ENCODE data around the gene LYZ. TPM values are rescaled to one million over a fixed set of nuclear protein-coding genes. Genes with fewer than 3 reads are reported as not detected.

Gene LYZ
- total and polyA plus RNA-seq, 2 donors (not counting 3 experiments of a cell fraction or from before 2014, with no cell fraction given), result not detected

GRCh38 chr12:69342421-69342820 is 5.8 kb upstream of the LYZ start:
- BruUV-seq (replicated peaks), result no TSS peak
- peaks cover 12 to 22% of the 10 kb centered on the region in 2 experiments for H3K27me3 ChIP-seq (ENCODE audit: control insufficient read depth in 2 of 2, insufficient read depth in 2 of 2, low read length in 2 of 2)
- CTCF ChIA-PET, result interaction anchor here (1.1 to 1.5 kb wide), 2 partner anchors 15 to 297 kb away, joined by 3 to 5 read pairs; no protein-coding TSS in a partner anchor

GRCh38 chr12:69343357-69343756 is 4.8 kb upstream of the LYZ start:
- ChIA-PET POLR2A (no interaction called here), CTCF (interaction anchor here (1.1 kb wide), 1 partner anchor 14 kb away, joined by 3 read pairs; no protein-coding TSS in a partner anchor)
- H3K27ac ChIP-seq (ENCODE audit: insufficient read depth, low read depth, low read length), result no peak overlapping the region
- dilution Hi-C loops (cut with MboI; ENCODE audit: extremely low pct_ligation_motif_present, low sequenced_read_pairs) (no loop called here), intact Hi-C loops (cut with micrococcal nuclease) (no loop called here)
- no peak for FAIRE-seq
- H3K4me2 ChIP-seq (ENCODE audit: insufficient read depth, low read length), result no peak overlapping the region
- no peak overlapping the region for H2AFZ ChIP-seq (ENCODE audit: low read depth, low read length)
- H3K9me3 ChIP-seq (replicated peaks; ENCODE audit: control insufficient read depth, insufficient read depth, low read length), result no peaks in the 10 kb centered on the region
- H4K20me1 ChIP-seq (replicated peaks; ENCODE audit: control insufficient read depth, extremely low read depth, insufficient read depth, low read length), result no peaks in the 10 kb centered on the region
- no peaks in the 10 kb centered on the region for H3K36me3 ChIP-seq (ENCODE audit: control insufficient read depth in 2 of 2, extremely low read depth in 1 of 2, insufficient read depth in 2 of 2, low read length in 2 of 2)
- no peaks in the 10 kb centered on the region for H3K79me2 ChIP-seq (ENCODE audit: control insufficient read depth, insufficient read depth, low read length)
- no peak for DNase-seq (ENCODE audit: low read depth, low spot score)
- peaks cover 12 to 17% of the 10 kb centered on the region in 2 experiments for H3K27me3 ChIP-seq (ENCODE audit: control insufficient read depth in 2 of 2, insufficient read depth in 2 of 2, low read length in 2 of 2)
- no TSS peak for BruUV-seq (replicated peaks)
- no peak overlapping the region for H3K9ac ChIP-seq (replicated peaks; ENCODE audit: extremely low read depth, insufficient read depth, low read length)
- H3K4me1 ChIP-seq (ENCODE audit: control insufficient read depth, extremely low read depth, insufficient read depth, low read length), result no peaks in the 10 kb centered on the region
- H3K9me1 ChIP-seq (replicated peaks; ENCODE audit: control insufficient read depth, extremely low read depth, insufficient read depth, low read length), result no peaks in the 10 kb centered on the region
- no peak for TF ChIP-seq FOS (IDR thresholded peaks at IDR 0.05; ENCODE audit: borderline replicate concordance, insufficient read depth, low read length)
- TF ChIP-seq GATA2 (IDR thresholded peaks at IDR 0.05; ENCODE audit: insufficient read depth, insufficient read length, low read depth, low read length), result no peak
- TF ChIP-seq EZH2 (IDR thresholded peaks at IDR 0.05; ENCODE audit: borderline replicate concordance, low read depth, low read length, severe bottlenecking), result no peak
- no peak for TF ChIP-seq POLR2A (IDR thresholded peaks at IDR 0.05; ENCODE audit: low read depth, low read length)
- no peak for TF ChIP-seq POLR2AphosphoS5 (IDR thresholded peaks at IDR 0.05; ENCODE audit: insufficient read depth, low read depth, low read length)
- TF ChIP-seq JUN (IDR thresholded peaks at IDR 0.05; ENCODE audit: borderline replicate concordance, insufficient read depth, insufficient read length, low read depth), result no peak
- TF ChIP-seq MAX (IDR thresholded peaks at IDR 0.05; ENCODE audit: insufficient read depth, insufficient read length), result no peak
- TF ChIP-seq MYC (IDR thresholded peaks at IDR 0.05; ENCODE audit: low read depth, low read length), result no peak
- TF ChIP-seq CTCF (IDR thresholded peaks at IDR 0.05; ENCODE audit: extremely low read depth in 1 of 2, insufficient read depth in 1 of 2, low read depth in 1 of 2, low read length in 2 of 2), result no peak
- no peak overlapping the region for H3K4me3 ChIP-seq (replicated peaks in 1 of 3; ENCODE audit: insufficient read depth in 1 of 3, low read depth in 1 of 3, low read length in 3 of 3)

More at GRCh38 chr12:69342421-69342820, 5.8 kb upstream of the LYZ start:
- H3K36me3 ChIP-seq (ENCODE audit: control insufficient read depth in 2 of 2, extremely low read depth in 1 of 2, insufficient read depth in 2 of 2, low read length in 2 of 2), result no peaks in the 10 kb centered on the region
- no peaks in the 10 kb centered on the region for H3K79me2 ChIP-seq (ENCODE audit: control insufficient read depth, insufficient read depth, low read length)
- no peaks in the 10 kb centered on the region for H4K20me1 ChIP-seq (replicated peaks; ENCODE audit: control insufficient read depth, extremely low read depth, insufficient read depth, low read length)
- H3K9ac ChIP-seq (replicated peaks; ENCODE audit: extremely low read depth, insufficient read depth, low read length), result no peak overlapping the region
- H3K9me1 ChIP-seq (replicated peaks; ENCODE audit: control insufficient read depth, extremely low read depth, insufficient read depth, low read length), result no peaks in the 10 kb centered on the region
- intact Hi-C loops (cut with micrococcal nuclease) (no loop called here), dilution Hi-C loops (cut with MboI; ENCODE audit: extremely low pct_ligation_motif_present, low sequenced_read_pairs) (no loop called here)
- no peaks in the 10 kb centered on the region for H3K4me1 ChIP-seq (ENCODE audit: control insufficient read depth, extremely low read depth, insufficient read depth, low read length)
- TF ChIP-seq POLR2AphosphoS5 (IDR thresholded peaks at IDR 0.05; ENCODE audit: insufficient read depth, low read depth, low read length) (no peak), MAX (IDR thresholded peaks at IDR 0.05; ENCODE audit: insufficient read depth, insufficient read length) (no peak), GATA2 (IDR thresholded peaks at IDR 0.05; ENCODE audit: insufficient read depth, insufficient read length, low read depth, low read length) (no peak), POLR2A (IDR thresholded peaks at IDR 0.05; ENCODE audit: low read depth, low read length) (no peak)
- H3K4me2 ChIP-seq (ENCODE audit: insufficient read depth, low read length), result no peak overlapping the region
- DNase-seq (ENCODE audit: low read depth, low spot score), result no peak
- H2AFZ ChIP-seq (ENCODE audit: low read depth, low read length), result no peak overlapping the region
- H3K4me3 ChIP-seq (replicated peaks in 1 of 3; ENCODE audit: insufficient read depth in 1 of 3, low read depth in 1 of 3, low read length in 3 of 3), result no peak overlapping the region
- FAIRE-seq, result no peak
- H3K27ac ChIP-seq (ENCODE audit: insufficient read depth, low read depth, low read length), result no peak overlapping the region
- H3K9me3 ChIP-seq (replicated peaks; ENCODE audit: control insufficient read depth, insufficient read depth, low read length), result no peaks in the 10 kb centered on the region
- POLR2A ChIA-PET, result no interaction called here
